Measurements from ENCODE around the gene OR2V2. TPM values are rescaled to one million over a fixed set of nuclear protein-coding genes. Genes with fewer than 3 reads are reported as not detected.

OR2V2 gene
- total RNA-seq, 1 donor from 2014 or later, result not detected

GRCh38 chr5:181133610-181134231 is 13.7 kb upstream of the OR2V2 start:
- no peak overlapping the region for H3K27ac Mint-ChIP-seq (ENCODE audit: unreplicated experiment)
- no peak for TF ChIP-seq CTCF (IDR thresholded peaks at IDR 0.05; ENCODE audit: unreplicated experiment)
- peaks cover 5% of the 10 kb centered on the region for H3K4me1 Mint-ChIP-seq (ENCODE audit: unreplicated experiment)
- DNase-seq (ENCODE audit: low spot score), result no peak
- H3K4me3 Mint-ChIP-seq (ENCODE audit: unreplicated experiment), result no peak overlapping the region
- peaks cover 5% of the 10 kb centered on the region for H3K36me3 Mint-ChIP-seq (ENCODE audit: low read depth, unreplicated experiment)
- H3K9me3 Mint-ChIP-seq (ENCODE audit: unreplicated experiment), result no peaks in the 10 kb centered on the region
- peaks cover 2% of the 10 kb centered on the region for H3K27me3 Mint-ChIP-seq (ENCODE audit: unreplicated experiment)

- Mint-ChIP-seq H3K36me3 (ENCODE audit: low read depth, unreplicated experiment) (peaks cover 5% of the 10 kb centered on the region), H3K4me3 (ENCODE audit: unreplicated experiment) (no peak overlapping the region), H3K9me3 (ENCODE audit: unreplicated experiment) (no peaks in the 10 kb centered on the region), H3K27ac (ENCODE audit: unreplicated experiment) (no peak overlapping the region), H3K27me3 (ENCODE audit: unreplicated experiment) (peaks cover 2% of the 10 kb centered on the region), H3K4me1 (ENCODE audit: unreplicated experiment) (peaks cover 4% of the 10 kb centered on the region)
- no peak for TF ChIP-seq CTCF (IDR thresholded peaks at IDR 0.05; ENCODE audit: unreplicated experiment)
- no peak for DNase-seq (ENCODE audit: low spot score)
Observed at GRCh38 chr5:181134259-181134658, 13.1 kb upstream of the OR2V2 start.

GRCh38 chr5:181136361-181136955 is 10.9 kb upstream of the OR2V2 start:
- DNase-seq (ENCODE audit: low spot score), result no peak
- H3K27me3 Mint-ChIP-seq (ENCODE audit: unreplicated experiment), result peaks cover 3% of the 10 kb centered on the region
- H3K4me3 Mint-ChIP-seq (ENCODE audit: unreplicated experiment), result no peak overlapping the region
- no peak overlapping the region for H3K27ac Mint-ChIP-seq (ENCODE audit: unreplicated experiment)
- peaks cover 3% of the 10 kb centered on the region for H3K4me1 Mint-ChIP-seq (ENCODE audit: unreplicated experiment)
- no peak for TF ChIP-seq CTCF (IDR thresholded peaks at IDR 0.05; ENCODE audit: unreplicated experiment)
- H3K9me3 Mint-ChIP-seq (ENCODE audit: unreplicated experiment), result no peaks in the 10 kb centered on the region
- peaks cover 5% of the 10 kb centered on the region for H3K36me3 Mint-ChIP-seq (ENCODE audit: low read depth, unreplicated experiment)

GRCh38 chr5:181138258-181138657 is 9.1 kb upstream of the OR2V2 start:
- Mint-ChIP-seq H3K27me3 (ENCODE audit: unreplicated experiment) (peaks cover 2% of the 10 kb centered on the region), H3K4me1 (ENCODE audit: unreplicated experiment) (no peaks in the 10 kb centered on the region), H3K4me3 (ENCODE audit: unreplicated experiment) (no peak overlapping the region), H3K36me3 (ENCODE audit: low read depth, unreplicated experiment) (peaks cover 5% of the 10 kb centered on the region), H3K9me3 (ENCODE audit: unreplicated experiment) (no peaks in the 10 kb centered on the region), H3K27ac (ENCODE audit: unreplicated experiment) (no peak overlapping the region)
- DNase-seq (ENCODE audit: low spot score), result no peak
- no peak for TF ChIP-seq CTCF (IDR thresholded peaks at IDR 0.05; ENCODE audit: unreplicated experiment)

GRCh38 chr5:181140766-181141165 is 6.6 kb upstream of the OR2V2 start:
- Mint-ChIP-seq H3K36me3 (ENCODE audit: low read depth, unreplicated experiment) (peaks cover 5% of the 10 kb centered on the region), H3K4me3 (ENCODE audit: unreplicated experiment) (no peak overlapping the region), H3K4me1 (ENCODE audit: unreplicated experiment) (no peaks in the 10 kb centered on the region), H3K27ac (ENCODE audit: unreplicated experiment) (no peak overlapping the region), H3K27me3 (ENCODE audit: unreplicated experiment) (peaks cover 2% of the 10 kb centered on the region), H3K9me3 (ENCODE audit: unreplicated experiment) (no peaks in the 10 kb centered on the region)
- DNase-seq (ENCODE audit: low spot score), result no peak
- TF ChIP-seq CTCF (IDR thresholded peaks at IDR 0.05; ENCODE audit: unreplicated experiment), result no peak

Data from endothelial cell (in vitro differentiated cells).